ENCODE data around the gene AQP2. TPM values are rescaled to one million over a fixed set of nuclear protein-coding genes. Genes with fewer than 3 reads are reported as not detected.

AQP2 gene
- total RNA-seq, 1 donor from 2014 or later = not detected

DNA sequence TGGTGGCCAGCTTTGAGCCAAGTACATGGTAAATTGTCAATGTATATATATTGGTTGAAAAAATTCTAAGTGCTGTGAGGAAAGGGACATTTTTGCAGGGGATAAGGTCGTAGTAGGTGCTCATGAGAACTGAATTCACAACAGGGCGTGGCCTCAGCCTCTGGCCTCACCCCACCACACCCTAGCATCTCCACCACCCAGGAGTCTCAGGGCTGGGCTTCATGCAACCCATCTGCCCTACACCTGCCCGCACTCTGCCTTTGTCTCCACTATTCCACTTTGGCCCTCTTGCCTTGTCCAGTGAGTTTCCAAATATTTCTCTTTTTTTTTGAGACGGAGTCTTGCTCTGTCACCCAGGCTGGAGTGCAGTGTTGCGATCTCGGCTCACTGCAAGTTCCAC lies 22.1 kb upstream of the AQP2 start:
- TF ChIP-seq, protein P1, sequence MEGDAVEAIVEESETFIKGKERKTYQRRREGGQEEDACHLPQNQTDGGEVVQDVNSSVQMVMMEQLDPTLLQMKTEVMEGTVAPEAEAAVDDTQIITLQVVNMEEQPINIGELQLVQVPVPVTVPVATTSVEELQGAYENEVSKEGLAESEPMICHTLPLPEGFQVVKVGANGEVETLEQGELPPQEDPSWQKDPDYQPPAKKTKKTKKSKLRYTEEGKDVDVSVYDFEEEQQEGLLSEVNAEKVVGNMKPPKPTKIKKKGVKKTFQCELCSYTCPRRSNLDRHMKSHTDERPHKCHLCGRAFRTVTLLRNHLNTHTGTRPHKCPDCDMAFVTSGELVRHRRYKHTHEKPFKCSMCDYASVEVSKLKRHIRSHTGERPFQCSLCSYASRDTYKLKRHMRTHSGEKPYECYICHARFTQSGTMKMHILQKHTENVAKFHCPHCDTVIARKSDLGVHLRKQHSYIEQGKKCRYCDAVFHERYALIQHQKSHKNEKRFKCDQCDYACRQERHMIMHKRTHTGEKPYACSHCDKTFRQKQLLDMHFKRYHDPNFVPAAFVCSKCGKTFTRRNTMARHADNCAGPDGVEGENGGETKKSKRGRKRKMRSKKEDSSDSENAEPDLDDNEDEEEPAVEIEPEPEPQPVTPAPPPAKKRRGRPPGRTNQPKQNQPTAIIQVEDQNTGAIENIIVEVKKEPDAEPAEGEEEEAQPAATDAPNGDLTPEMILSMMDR (IDR thresholded peaks at IDR 0.05; ENCODE audit: insufficient read depth, low read length, poor library complexity, severe bottlenecking) = no peak
- H3K4me3 ChIP-seq (ENCODE audit: low read depth, low read length) = no peak overlapping the region
- DNase-seq (ENCODE audit: low read depth) = no peak

DNA sequence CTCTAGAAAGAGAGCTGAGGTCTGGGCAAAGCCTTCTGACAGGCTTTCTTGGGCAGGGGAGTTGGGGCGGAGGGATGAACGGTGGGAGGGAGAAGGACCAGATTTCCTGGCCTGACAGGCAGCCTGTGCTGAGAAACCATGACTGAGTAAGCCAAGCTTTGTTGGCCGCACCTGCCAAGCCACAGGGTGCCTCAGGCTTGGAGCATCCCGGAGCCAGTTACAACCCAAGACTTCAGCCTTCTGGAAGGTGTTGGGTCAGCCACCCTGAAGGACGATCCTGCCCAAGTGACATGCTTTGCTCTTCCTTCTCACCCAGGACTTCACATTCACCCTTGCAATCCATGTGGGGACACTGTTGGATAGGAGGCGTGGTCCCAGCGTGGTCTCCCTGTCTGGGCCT lies 21.0 kb upstream of the AQP2 start:
- TF ChIP-seq, protein P1 (IDR thresholded peaks at IDR 0.05; ENCODE audit: insufficient read depth, low read length, poor library complexity, severe bottlenecking) = no peak
- DNase-seq (ENCODE audit: low read depth) = no peak
- Histone ChIP-seq H3K27me3 (ENCODE audit: control insufficient read depth, insufficient read depth, low read length) (no peaks in the 10 kb centered on the region), H3K4me3 (ENCODE audit: low read depth, low read length) (no peak overlapping the region), H3K36me3 (ENCODE audit: control insufficient read depth, insufficient read depth, low read length) (no peaks in the 10 kb centered on the region)

More for the DNA sequence above, 22.1 kb upstream of the AQP2 start:
- H3K36me3 ChIP-seq (ENCODE audit: control insufficient read depth, insufficient read depth, low read length) = no peaks in the 10 kb centered on the region
- no peaks in the 10 kb centered on the region for H3K27me3 ChIP-seq (ENCODE audit: control insufficient read depth, insufficient read depth, low read length)

GRCh38 chr12:49930515-49931288 lies 19.8 kb upstream of the AQP2 start:
- no peaks in the 10 kb centered on the region for H3K27me3 ChIP-seq (ENCODE audit: control insufficient read depth, insufficient read depth, low read length)
- no peaks in the 10 kb centered on the region for H3K36me3 ChIP-seq (ENCODE audit: control insufficient read depth, insufficient read depth, low read length)
- TF ChIP-seq, protein P1 (IDR thresholded peaks at IDR 0.05; ENCODE audit: insufficient read depth, low read length, poor library complexity, severe bottlenecking) = no peak
- peak; percentile 47 for DNase-seq (ENCODE audit: low read depth)
- no peak overlapping the region for H3K4me3 ChIP-seq (ENCODE audit: low read depth, low read length)

GRCh38 chr12:49932023-49932422 lies 18.5 kb upstream of the AQP2 start:
- H3K27me3 ChIP-seq (ENCODE audit: control insufficient read depth, insufficient read depth, low read length) = no peaks in the 10 kb centered on the region
- H3K4me3 ChIP-seq (ENCODE audit: low read depth, low read length) = no peak overlapping the region
- DNase-seq (ENCODE audit: low read depth) = no peak
- TF ChIP-seq, protein P1 (IDR thresholded peaks at IDR 0.05; ENCODE audit: insufficient read depth, low read length, poor library complexity, severe bottlenecking) = no peak
- no peaks in the 10 kb centered on the region for H3K36me3 ChIP-seq (ENCODE audit: control insufficient read depth, insufficient read depth, low read length)

DNA sequence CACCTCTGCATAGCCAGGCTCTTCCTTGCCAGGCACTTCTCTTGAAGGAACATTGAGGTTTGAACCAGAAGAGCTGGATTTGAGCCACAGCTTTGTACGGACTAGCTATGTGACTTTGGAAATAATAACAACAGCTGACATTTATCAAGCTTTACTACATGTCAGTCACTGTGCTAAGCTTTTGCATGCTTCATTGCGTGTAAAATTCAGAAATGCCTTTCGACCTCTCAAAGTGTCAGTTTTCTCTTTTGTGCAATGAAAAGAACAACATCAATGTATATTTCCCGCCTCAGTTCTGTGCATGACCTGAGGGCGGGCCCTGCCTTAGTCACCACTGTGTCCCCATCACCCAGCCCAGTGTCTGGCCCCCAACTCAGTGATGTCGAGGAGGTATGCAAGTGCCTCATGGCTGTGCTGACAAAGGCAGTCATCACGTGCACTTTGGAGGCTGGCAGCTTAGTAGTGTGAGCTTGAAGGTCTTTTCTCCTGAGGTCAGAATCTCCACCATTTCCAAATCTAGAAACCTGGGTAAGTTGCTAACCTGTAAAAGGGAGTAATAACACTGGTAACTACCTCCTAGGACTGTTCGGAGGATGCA lies 17.9 kb upstream of the AQP2 start:
- no peak overlapping the region for H3K4me3 ChIP-seq (ENCODE audit: low read depth, low read length)
- no peaks in the 10 kb centered on the region for H3K36me3 ChIP-seq (ENCODE audit: control insufficient read depth, insufficient read depth, low read length)
- DNase-seq (ENCODE audit: low read depth) = no peak
- H3K27me3 ChIP-seq (ENCODE audit: control insufficient read depth, insufficient read depth, low read length) = no peaks in the 10 kb centered on the region
- TF ChIP-seq, protein P1 (IDR thresholded peaks at IDR 0.05; ENCODE audit: insufficient read depth, low read length, poor library complexity, severe bottlenecking) = no peak
